Inflammatory macrophage (primary cell): ENCODE results near the gene ABLIM3.
"Not testable (repeated sequence)": the region's sequence is repeated elsewhere in the genome, so short reads cannot be mapped to it uniquely, and the experiment has no call there.

Experiments
- DNase-seq, 2 donors: peaks; one replicate each; pipeline ENCODE4 v3.0.0-alpha.2; 2020 to 2022

Gene ABLIM3

DNA sequence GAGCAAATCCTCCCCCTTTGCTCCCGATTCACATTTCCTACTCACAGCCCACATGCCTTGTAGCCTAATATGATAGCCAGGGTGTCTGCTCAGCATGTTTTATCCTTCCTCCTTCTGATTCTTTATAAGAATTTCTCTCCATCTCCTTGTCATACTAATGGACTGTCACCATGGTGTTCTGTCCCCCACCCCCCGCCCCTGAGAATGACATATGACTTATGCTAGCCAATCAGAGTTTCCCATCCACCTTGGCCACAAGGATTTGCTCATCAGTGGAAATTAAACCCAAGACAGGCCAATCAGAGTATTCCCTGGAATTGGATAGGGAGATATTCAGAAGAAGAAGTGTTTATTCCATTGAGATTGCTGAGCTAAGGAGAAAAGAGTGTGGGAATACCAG lies 16.0 kb downstream of the ABLIM3 start:
- DNase-seq, result no peak

DNA sequence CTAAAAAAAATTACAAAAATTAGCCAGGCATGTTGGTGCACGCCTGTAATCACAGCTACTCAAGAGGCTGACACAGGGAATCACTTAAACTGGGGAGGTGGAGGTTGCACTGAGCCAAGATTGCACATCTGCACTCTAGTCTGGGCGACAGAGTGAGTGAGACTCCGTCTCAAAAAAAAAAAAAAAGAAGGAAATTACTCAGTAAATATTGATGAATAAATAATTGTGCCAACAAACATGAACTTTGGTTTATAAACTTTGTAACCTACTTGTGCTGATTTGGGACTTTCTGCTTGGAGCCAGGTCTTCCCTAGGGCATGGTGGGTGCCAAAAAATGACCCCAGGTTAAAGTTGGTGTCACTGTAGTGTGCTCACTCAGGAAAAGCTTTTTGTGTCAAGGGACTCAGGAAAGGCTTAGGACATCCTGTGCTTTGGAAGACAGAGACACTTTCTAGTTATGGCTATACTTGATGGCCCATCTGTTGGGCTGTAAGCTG lies 19.0 kb downstream of the ABLIM3 start:
- DNase-seq, result no peak

DNA sequence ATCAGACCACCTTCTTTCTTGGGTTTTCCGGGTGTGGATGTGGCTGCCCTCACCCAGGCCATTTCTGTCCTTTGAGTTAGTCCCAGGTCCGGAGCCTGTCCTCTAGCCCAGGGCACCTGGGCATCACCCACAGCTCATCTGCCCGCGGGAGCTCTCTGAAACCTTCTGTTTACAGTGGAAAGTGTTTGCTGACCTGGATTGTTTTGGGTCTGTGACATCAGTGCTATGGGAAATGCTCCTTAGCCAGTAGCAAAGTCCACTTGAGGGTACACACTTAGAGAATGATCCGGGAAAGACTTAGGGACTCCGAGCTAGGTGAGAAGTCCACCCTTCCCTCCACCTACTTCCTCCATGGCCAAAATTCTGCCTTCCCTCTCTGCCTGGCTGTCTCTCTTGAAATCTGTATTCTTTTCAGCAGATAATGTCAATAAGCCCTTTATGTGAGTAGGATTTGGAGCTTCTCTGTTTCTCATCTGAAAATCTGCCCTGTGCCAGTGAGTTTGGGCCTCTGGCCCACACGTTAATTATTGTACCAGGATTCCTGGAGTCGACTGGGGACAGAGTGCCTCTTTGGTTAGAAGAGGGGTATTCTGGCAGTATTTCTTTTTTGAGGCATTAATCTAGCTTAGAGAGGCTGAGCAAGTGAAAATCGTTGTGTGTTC lies 19.9 kb downstream of the ABLIM3 start:
- DNase-seq, result no peak

DNA sequence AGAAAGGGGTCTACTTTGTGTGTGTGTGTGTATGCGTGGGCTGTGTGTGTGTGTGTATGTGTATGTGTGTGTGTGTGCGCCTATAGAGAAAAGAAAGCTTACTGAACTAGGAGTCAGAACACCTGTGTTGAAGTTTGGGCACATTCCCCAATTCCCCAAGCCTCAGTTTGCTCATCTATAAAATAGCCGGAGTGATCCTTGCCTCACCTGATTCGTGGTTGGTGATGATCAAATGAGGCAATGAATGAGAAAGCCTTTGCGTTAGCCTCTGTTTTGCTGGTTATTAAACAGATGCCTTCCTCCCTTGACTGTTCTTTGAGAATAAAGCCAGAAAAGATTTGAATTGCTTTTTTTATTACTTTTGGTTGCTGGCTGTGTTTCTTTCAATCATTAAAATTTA lies 20.6 kb downstream of the ABLIM3 start:
- DNase-seq, result no peak

DNA sequence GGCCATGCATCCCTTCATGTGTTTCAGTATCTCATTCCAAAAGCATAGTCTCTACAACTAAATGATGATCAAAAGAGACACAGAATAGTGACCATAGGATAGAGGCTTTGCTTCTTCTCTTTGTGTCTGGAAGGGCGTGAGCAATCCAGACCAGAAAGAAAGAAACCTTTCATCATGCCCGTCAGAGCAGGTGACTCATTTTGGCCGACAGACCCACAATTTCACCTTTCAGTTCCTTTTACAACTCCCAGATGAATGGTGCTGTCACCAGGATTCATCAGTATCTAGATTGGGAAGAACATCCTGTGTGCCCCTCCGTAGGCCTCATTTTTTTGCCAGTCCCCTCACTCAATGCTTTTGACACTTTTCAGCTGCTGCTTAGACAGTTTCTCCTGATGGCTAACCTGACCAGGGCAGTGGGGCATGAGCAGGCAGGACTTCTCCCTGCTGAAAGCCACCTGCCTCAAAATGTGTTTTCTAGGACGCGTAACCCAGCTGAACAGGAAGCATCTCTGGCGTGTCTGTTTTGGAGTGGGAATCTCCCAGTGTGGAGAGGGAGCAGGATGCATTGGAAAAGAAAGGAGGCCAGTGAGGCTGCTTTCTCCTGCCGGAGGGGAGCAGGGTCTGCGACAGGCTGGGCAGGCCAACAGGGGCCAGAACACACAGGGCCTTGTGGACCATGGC lies 21.2 kb downstream of the ABLIM3 start:
- DNase-seq, result no peak

DNA sequence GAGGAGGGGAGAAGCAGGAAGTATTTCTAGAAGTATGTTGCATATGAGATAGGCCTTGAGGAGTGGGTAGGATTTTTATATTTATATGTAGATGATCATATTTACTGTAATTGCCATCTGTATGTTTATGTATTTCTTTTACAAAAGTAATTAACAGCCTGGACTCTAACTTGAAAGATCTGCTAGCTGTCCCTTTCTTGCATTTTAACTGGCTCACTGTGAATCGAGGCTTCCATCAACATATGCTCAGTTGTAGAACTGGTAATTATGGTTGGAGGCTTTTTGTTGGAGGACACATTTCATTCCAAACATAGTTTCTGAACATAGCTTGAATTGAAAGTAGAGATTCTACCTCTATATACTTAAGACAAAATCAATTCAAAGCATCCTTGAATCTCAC lies 23.4 kb downstream of the ABLIM3 start:
- no peak for DNase-seq

DNA sequence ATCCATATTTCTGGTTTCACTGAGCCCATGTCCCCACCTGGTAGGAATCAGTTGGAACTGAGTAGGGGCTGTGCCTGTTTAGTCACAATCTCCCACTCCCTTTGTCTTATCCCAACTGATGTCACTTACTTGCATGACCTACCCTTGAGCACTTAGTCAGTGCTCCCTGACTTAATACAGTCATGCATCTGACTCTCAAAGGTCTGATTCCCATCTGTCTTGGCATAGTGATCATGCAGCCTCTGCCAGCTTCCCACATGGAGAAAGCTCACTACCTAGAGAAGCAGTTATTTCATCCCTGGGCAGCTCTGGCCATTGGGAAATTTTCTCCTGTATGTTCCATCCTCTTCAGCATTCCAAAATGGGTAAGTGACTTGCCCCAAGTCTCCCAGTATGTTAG lies 24.8 kb downstream of the ABLIM3 start:
- no peak for DNase-seq

DNA sequence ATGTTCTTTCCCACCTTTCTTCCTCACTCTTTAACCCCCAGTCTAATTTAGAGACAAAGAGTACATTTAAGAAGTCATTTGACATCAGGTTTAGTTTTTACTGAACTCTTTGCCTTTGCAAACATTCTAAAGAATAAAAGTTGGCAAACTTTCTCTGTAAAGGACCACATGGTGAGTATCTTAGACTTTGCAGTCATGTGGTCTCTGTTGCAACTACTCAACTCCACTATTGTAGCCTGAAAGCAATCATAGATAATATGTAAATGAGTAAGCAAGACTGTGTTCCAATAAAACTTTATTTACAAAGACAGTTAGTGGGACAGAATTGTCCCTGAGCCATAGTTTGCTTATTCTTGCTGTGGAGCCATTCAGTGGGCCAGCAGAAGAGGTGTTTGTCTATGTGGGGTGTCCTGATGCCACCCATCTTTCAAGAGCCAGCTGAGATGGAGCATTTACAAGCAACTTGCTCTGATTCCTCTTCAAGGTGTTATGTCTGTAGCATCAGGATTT lies 25.4 kb downstream of the ABLIM3 start:
- no peak for DNase-seq

DNA sequence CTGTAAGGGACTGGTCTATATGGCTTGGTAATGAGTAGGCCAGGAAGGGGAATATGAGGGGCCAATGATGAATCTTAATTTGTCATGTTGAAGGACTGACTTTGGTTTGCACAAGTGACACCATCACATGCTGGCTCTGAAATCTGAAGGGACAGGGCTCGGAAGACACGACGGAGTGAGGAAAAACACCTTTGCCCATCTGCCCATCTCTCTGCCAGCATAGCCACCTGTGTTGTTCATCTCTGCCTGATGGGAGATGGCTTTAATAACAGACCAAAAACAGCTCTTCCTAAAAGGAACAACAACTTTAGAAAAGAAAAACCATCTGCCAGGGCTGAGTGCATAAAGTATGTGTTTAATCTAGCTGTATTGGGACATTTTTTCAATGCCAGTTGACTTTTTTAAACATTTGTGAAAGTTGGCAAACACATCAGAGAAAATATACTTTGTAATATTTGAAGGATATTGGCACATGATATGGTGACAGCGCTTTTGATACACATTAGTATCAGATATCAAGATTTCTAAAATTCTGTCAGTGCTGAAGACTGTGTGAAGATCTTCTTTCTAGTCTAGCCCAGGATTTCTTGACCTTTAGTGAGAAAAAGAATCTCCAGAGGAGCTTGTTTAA lies 27.1 kb downstream of the ABLIM3 start:
- no peak for DNase-seq

DNA sequence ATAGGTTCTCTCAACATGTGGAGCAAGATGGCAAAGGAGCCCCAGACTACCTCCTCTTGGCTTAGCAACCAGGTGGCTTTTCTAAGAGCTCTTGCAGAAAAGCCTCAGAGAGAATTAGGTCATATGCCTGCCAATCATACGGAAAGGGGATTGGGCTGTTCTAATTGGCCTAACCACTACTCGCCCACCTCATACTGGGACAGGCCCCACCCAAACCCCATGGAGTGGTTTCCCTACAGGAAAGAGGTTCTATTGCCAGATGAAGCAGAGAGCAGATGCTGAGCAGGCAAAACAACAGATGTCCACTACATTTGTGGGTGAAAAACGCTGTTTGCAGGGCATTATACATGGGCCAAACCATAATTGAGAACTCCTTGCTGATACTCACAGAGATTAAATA lies 29.0 kb downstream of the ABLIM3 start:
- no peak for DNase-seq

DNA sequence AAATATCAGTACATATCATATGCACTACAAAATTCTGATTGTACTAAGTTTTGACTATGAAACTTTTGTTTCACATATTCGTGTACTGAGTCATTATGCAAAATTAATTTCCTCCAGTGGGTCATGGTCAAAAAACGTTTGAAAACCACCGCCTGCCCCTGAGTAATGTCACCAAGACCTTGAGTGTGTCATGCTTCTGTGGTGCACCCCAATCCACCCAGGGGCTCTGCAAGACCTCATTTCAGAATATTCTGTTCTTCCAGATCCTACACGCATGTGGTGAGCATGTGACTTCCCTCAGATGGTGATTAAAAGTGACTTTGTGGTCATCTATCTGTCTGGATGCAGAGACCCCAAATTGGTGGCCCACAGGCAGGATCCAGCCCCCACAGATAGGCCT lies 31.0 kb downstream of the ABLIM3 start:
- no peak for DNase-seq

DNA sequence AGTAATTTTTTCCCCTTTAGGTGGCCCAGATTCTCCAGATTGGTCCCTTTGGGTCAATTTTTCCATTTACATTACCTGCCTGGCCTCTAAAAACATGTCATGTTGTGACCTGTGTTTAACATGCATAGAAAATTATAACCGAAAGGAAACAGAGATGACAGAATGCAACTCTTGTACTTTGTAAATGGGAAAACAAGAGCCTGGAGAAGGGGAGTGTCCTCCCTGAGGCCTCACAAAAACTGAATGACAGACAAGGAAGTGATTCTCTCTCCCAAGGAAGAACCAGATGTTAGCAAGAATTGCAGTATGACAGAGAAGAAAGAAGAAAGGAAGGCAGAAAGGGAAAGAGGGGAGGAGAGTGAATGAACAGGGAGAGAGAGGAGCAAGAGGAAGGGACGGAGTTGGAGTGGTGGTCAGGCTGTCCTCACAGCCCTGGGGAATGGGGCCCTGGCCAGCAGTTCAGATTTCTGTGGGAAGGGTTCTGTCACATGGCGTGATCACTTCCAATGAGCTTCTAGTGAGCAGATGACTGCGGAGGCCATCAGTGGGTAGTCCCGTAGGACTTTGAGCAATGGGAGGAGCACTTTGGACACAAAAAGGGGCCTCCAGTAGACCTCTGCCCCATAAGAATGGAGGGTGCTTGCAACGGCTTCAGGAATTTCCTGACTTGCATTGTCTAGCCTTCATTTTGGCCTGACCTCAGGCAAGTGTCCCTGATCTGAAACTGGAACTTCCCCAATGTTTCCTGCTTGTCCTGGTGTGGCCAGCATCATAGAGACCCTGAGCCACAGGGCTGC lies 31.6 kb downstream of the ABLIM3 start:
- DNase-seq, result no peak

DNA sequence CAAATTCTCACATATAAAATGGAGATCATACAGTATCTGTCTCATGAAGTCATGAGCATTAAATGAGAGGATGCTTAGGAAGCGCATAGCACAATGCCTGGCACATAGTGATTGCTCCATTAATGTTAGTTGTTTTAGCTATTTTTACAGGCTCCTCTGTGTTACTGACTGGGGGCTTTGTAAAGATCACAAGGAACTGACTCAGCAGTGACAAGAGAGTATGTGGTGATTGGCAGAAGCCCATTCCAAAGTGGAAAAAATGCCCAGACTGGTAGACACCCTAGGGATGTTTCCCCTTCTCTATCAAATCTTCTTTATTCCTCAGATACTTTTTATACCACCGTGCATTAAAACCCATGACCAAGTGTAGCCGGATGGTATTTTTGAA lies 33.5 kb downstream of the ABLIM3 start:
- no peak for DNase-seq

DNA sequence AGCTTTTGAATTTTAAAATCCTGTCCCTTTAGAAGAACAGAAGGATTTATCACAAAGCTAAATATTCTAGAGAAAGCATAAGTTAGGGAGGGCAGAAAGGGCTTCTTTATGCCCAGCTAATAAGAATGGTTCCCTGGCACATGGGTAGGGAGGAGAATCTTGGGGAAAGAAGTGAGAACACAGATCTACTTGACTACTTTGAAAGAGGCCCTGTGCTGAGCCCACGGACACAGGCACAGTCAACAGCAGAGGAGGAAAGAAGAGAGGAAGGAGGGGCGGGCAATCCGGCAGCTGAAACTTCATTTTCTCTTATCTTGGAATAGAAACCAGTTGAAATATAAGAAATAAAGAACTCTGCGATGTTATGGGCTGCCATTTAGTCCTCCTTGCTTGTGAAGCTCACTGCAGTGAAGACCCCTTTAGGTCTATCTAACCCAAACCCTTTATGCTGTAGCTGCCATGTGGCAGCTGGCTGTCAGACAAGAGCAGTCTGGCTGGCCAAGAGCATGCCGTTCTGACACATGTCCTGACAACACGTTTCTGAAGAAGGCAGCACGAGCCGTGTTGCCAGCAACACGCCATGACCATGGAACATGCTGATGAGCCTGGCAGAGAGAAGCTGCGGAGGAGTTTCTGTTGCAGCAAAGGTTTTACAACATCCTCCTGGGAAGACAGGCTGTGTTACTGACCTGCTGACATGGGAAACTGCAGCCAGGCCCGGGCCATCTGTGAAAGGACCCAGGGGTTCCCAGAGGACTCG lies 34.2 kb downstream of the ABLIM3 start:
- no peak for DNase-seq

DNA sequence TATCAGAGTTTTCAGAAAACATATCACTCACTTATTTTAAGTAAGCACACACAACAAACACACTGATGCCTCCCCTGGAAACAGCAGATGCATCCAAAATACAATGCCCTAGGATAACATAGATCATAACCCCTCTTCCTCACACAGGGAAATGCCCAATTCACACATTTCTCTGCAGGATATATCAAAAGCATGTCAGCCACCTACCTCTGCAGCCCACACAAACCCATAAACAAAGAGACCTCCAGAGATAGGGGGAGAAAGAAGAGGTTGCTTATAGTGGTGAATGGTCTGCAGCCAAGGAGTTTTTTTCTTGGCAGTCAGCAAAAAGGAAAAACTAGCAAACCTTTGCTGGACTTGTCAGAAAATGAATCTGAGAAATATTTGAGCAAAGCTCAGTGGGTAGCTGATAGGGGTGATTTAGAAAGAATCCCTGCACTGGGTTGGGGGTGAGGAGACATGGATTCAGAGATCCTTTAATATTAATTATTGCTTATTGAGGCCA lies 36.1 kb downstream of the ABLIM3 start:
- DNase-seq, result no peak

DNA sequence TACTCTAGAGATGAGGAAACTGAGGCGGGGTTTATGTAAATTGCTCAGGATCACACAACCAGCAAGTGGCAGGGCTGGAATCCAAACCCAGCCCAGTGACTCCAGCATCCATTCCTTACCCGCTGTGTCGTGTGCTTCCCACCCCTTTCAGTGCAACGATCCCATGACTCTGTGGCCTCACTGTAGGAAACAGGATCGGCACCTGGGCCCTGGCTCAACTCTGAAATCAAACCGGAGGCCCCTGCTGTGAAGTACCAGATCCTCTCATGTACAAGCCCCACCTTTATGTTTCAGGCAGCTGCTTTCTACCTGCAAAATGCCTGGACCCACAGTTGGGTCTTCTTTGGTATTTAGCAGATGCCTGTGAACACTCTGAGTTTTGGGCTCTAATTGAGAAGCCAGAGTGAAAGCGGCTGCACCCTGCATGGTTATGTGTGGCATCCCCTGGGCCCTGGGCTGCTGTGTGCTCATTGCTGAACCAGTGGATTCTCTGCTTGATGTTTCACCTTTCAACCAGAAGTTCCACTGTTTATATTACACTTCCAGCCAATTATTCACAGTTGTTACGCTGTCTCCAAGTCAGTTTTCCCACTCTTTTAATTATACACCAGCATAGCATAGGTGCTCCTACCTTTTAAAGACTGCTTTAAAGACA lies 36.7 kb downstream of the ABLIM3 start:
- no peak for DNase-seq

DNA sequence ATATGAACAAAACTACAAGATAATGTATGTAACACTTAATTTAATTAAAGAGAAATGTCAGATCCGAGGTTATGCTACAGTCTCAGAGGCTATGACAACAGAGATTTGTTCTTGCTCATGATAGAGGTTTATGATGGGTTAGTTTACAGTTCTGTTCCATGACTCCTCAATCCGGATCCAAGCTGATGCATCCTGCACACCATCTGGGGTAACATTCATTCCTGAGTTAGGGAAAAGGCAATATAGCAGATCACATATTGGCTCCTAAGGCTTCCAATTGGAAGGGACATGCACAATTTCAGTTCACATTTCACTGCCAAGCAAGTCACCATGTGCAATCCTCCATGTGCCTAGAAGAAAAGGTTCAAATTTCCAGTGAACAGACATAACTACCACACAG lies 40.4 kb downstream of the ABLIM3 start:
- no peak for DNase-seq

DNA sequence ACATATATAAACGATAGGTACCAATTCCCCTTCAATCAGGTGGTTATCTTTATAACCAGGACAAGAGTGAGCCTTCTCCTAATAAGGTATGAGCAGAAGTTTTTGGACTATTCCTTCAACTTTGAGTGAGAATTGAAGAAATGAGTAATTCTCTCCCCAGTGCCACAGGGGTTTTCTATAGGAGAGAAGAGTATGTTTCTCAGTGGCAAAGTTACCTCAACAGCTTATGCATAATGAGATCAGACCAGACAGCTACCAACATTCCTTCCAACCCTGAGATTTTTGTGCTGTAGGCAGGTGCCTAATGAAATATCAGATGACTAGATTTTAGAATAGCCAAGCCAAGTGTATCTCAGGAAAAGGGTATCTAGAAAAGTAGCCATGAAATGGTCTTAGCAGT lies 40.9 kb downstream of the ABLIM3 start:
- no peak for DNase-seq

DNA sequence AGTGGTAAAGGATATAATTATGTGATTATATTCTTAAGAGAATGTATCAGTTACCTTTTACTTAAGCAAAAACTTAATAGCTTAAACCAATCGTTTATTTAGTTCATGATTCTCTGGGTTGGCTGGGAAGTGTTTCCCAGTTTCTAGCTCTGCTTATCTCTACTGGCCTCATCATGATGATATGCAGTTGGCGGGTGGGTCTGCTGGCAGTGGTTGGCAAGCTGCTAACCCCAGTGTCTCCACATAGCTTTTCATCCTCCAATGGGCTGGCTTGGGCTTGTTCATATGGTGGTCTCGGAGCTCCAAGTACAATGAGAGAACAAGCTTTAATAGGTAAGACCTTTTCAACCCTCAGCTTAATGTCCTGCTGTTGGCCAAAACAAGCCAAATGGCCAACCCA lies 43.8 kb downstream of the ABLIM3 start:
- DNase-seq, result no peak

DNA sequence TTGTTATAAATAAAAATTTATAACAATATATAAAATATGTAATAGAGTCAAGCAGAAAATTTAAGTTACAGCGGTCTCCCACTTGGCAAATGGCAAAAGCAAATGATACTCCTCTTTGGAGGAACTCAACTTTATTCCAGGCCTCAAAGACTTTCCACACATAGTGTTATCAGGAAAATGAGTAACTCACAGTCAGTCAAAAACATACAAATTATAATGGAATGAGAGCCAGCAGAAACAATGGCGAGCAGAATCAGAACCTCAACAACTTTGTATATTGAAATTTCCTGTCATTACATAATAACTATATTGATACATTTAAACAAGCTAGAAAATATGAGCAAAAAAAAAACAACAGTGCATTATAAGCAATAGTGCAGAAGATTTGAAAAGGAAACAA lies 45.2 kb downstream of the ABLIM3 start:
- no peak for DNase-seq

DNA sequence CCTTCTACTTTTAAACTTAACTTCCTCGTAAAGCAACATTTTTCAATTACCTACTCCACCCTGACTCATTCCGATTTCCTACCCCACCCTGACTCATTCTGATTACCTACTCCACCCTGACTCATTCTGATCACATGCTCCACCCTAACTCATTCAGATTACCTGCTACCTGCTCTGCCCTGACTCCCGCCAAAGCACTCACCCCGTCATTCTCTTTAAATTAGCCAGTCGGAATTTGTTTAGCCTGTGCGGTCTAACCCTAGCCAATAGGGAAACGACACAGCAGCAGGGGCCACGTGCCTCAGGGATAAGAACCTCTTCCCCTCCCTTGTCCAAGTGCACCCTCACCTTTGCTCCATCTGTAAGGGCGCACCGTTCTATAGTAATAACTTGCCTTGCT lies 46.3 kb downstream of the ABLIM3 start:
- not testable (repeated sequence) for DNase-seq

DNA sequence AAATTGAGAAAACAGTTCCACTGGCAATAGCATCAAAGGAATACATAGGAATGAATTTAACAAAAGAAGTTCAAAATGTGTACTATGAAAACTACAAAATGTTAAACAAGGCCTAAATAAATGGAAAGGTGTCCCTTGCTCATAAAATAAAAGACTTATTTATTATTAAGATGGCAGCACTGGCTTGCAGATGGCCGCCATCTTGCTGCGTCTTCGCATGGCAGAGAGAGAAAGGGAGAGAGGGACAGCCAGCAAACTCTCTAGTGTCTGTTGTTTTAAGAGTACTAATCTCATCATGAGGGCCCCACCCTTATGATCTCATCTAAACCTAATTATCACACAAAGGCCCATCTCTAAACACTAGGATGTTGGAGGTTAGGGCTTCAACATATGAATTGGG lies 47.1 kb downstream of the ABLIM3 start:
- DNase-seq, result no peak
